HCT116 (cell line): ENCODE results near the gene KRTAP24-1. TPM values are rescaled to one million over a fixed set of nuclear protein-coding genes. Genes with fewer than 3 reads are reported as not detected.

Source experiments
- ATAC-seq: fragments of 200-7000 bp; cut with Tn5 transposase; 2 replicates; pipeline ENCODE4 v1.9.1; 2020; ENCODE audit warnings: mild to moderate bottlenecking, moderate library complexity
- BruUV-seq: library from RNA; stranded (reverse); fragments of 400-500 nt; replicated peaks from 2 replicates; lab custom pipeline; 2021; lab: Mats Ljungman, UMichigan
- CTCF ChIA-PET: fragments of 300-600 bp; sonication (Branson Sonifier 250); formaldehyde crosslinking; loops from one replicate; lab custom pipeline; 2021; ENCODE audit warnings: antibody characterized with exemption; lab: Charles Lee
- POLR2A ChIA-PET: fragments of 300-600, 350-600 bp; sonication (Branson Sonifier 250); formaldehyde crosslinking; loops from one replicate; lab custom pipeline; 2021; ENCODE audit warnings: antibody characterized with exemption; lab: Charles Lee
- RAD21 ChIA-PET, 2 experiments: fragments of 300-600 bp; sonication (Branson Sonifier 250); formaldehyde crosslinking; loops; one replicate each; lab custom pipeline; 2023; ENCODE audit warnings: low total read pairs in 2 of 2; ENCODE audit not compliant: uncharacterized antibody in 2 of 2, unreplicated experiment in 2 of 2, low non-redundant PET in 1 of 2; lab: Charles Lee
- DNase-seq: peaks from one replicate; pipeline ENCODE4 v3.0.0-alpha.2; 2010; ENCODE audit warnings: low read depth, low spot score
- H2AFZ ChIP-seq: fragments of 200-600 bp; shearing (Covaris generic), sonication (generic); 2 replicates; pipeline ENCODE4 v1.6.1; 2017; ENCODE audit warnings: low read depth, mixed run types, mixed read lengths, antibody characterized with exemption, low read length; ENCODE audit not compliant: poor library complexity, severe bottlenecking
- H3K27ac ChIP-seq: 2 replicates; pipeline ENCODE4 v1.5.1; 2012; ENCODE audit warnings: low read depth, low read length
- H3K27me3 ChIP-seq: fragments of 200-600 bp; sonication (generic); 2 replicates; pipeline ENCODE4 v1.6.1; 2016; ENCODE audit warnings: mixed run types, low read length, mixed read lengths; ENCODE audit not compliant: insufficient read depth
- H3K36me3 ChIP-seq, 2 experiments: fragments of 200-500 bp in 1 of 2; fragments of 200-600 bp in 1 of 2; sonication (Bioruptor generic) in 1 of 2; sonication (generic) in 1 of 2; 2 replicates each; pipeline versions ENCODE4 v1.5.1 to v1.6.1; 2014 to 2016; ENCODE audit warnings: low read length in 2 of 2, inconsistent platforms in 1 of 2, mixed read lengths in 1 of 2, mixed run types in 1 of 2; ENCODE audit not compliant: insufficient read depth in 2 of 2, control insufficient read depth in 1 of 2
- H3K4me1 ChIP-seq, 2 experiments: fragments of 200-600 bp in 1 of 2; sonication (generic) in 1 of 2; 2 replicates each; pipeline versions ENCODE4 v1.5.1 to v1.6.1; 2012 to 2017; ENCODE audit warnings: low read length in 2 of 2, inconsistent platforms in 1 of 2, mild to moderate bottlenecking in 1 of 2, mixed read lengths in 1 of 2, mixed run types in 1 of 2, moderate library complexity in 1 of 2; ENCODE audit not compliant: insufficient read depth in 2 of 2, control insufficient read depth in 1 of 2
- H3K4me2 ChIP-seq: fragments of 200-600 bp; sonication (generic); 2 replicates; pipeline ENCODE4 v1.6.1; 2017; ENCODE audit warnings: mixed run types, low read length, mixed read lengths
- H3K4me3 ChIP-seq, 2 experiments: fragments of 200-600 bp in 1 of 2; sonication (generic) in 1 of 2; replicated peaks in 1 of 2; 2 replicates each; pipeline ENCODE4 v1.5.1; 2011 to 2016; ENCODE audit warnings: low read length in 2 of 2, control low read depth in 1 of 2, low read depth in 1 of 2, mild to moderate bottlenecking in 1 of 2, mixed read lengths in 1 of 2, mixed run types in 1 of 2
- H3K79me2 ChIP-seq: fragments of 200-600 bp; sonication (generic); 2 replicates; pipeline ENCODE4 v1.6.1; 2017; ENCODE audit warnings: mild to moderate bottlenecking, mixed run types, low read length, moderate library complexity, mixed read lengths; ENCODE audit not compliant: insufficient read depth
- H3K9ac ChIP-seq: fragments of 200-600 bp; sonication (generic); 2 replicates; pipeline ENCODE4 v1.6.1; 2016; ENCODE audit warnings: low read length, mixed read lengths
- H3K9me2 ChIP-seq: fragments of 200-600 bp; sonication (generic), shearing (Covaris generic); 2 replicates; pipeline ENCODE4 v1.6.1; 2017; ENCODE audit warnings: mixed run types, mild to moderate bottlenecking, moderate library complexity; ENCODE audit not compliant: insufficient read depth
- H3K9me3 ChIP-seq, 2 experiments: fragments of 200-500 bp in 1 of 2; fragments of 200-600 bp in 1 of 2; sonication (Bioruptor generic) in 1 of 2; sonication (generic) in 1 of 2; 2 replicates each; pipeline ENCODE4 v1.6.1; 2014 to 2017; ENCODE audit warnings: low read length in 2 of 2, mixed read lengths in 2 of 2, inconsistent platforms in 1 of 2, low read depth in 1 of 2, mild to moderate bottlenecking in 1 of 2, mixed run types in 1 of 2, moderate library complexity in 1 of 2; ENCODE audit not compliant: control insufficient read depth in 1 of 2, insufficient read depth in 1 of 2
- H4K20me1 ChIP-seq: fragments of 200-600 bp; sonication (generic), shearing (Covaris generic); 2 replicates; pipeline ENCODE4 v1.6.1; 2017; ENCODE audit warnings: mixed run types, mild to moderate bottlenecking, moderate library complexity; ENCODE audit not compliant: insufficient read depth
- CBX3 ChIP-seq: IDR thresholded peaks from 2 replicates; pipeline ENCODE4 v1.6.1; 2012; ENCODE audit warnings: low read depth
- CEBPB ChIP-seq: IDR thresholded peaks from 2 replicates; pipeline ENCODE4 v1.6.1; 2012; ENCODE audit warnings: low read depth
- EGR1 ChIP-seq: IDR thresholded peaks from 2 replicates; pipeline ENCODE4 v1.6.1; 2012; ENCODE audit warnings: low read depth
- EZH2 ChIP-seq: fragments of 200-600 bp; sonication (generic); IDR thresholded peaks from 2 replicates; pipeline ENCODE4 v1.6.1; 2017; ENCODE audit warnings: antibody characterized with exemption, mixed run types
- JUND ChIP-seq: IDR thresholded peaks from 2 replicates; pipeline ENCODE4 v1.6.1; 2012
- POLR2A ChIP-seq: IDR thresholded peaks from 2 replicates; pipeline ENCODE4 v1.7.0; 2011; ENCODE audit warnings: borderline replicate concordance; ENCODE audit not compliant: insufficient read depth, insufficient read length; ENCODE audit errors: extremely low read depth
- POLR2AphosphoS5 ChIP-seq: IDR thresholded peaks from 2 replicates; pipeline ENCODE4 v1.6.1; 2011; ENCODE audit warnings: mild to moderate bottlenecking, low read depth, low read length, moderate library complexity
- REST ChIP-seq: IDR thresholded peaks from 2 replicates; pipeline ENCODE4 v1.6.1; 2012; ENCODE audit warnings: low read depth
- SIN3A ChIP-seq: IDR thresholded peaks from 2 replicates; pipeline ENCODE4 v1.6.1; 2012; ENCODE audit warnings: low read depth
- SP1 ChIP-seq: IDR thresholded peaks from 2 replicates; pipeline ENCODE4 v1.6.1; 2012; ENCODE audit warnings: low read depth
- SRF ChIP-seq: IDR thresholded peaks from 2 replicates; pipeline ENCODE4 v1.6.1; 2012; ENCODE audit warnings: low read depth
- intact Hi-C: fragments of 100-400 bp; cut with micrococcal nuclease; formaldehyde crosslinking; loops from 2 replicates; pipeline ENCODE4 v1.10.0; 2022
- total RNA-seq: library from RNA; stranded (reverse); gene quantifications from one replicate; pipeline ENCODE4 v1.2.1, GENCODE V29; 2021; ENCODE audit not compliant: unreplicated experiment
- TF ChIP-seq, protein P1 (sequence below), 3 experiments: fragments of 200-600 bp in 1 of 3; sonication (generic) in 1 of 3; IDR thresholded peaks in 2 of 3; conservative IDR thresholded peaks in 1 of 3; 2 replicates each; pipeline ENCODE4 v1.5.1; 2012 to 2017; ENCODE audit warnings: low read depth in 2 of 3, low read length in 2 of 3, antibody characterized with exemption in 1 of 3, borderline replicate concordance in 1 of 3, control low read depth in 1 of 3, mild to moderate bottlenecking in 1 of 3, mixed read lengths in 1 of 3, mixed run types in 1 of 3, moderate library complexity in 1 of 3; ENCODE audit not compliant: insufficient read depth in 1 of 3
- TF ChIP-seq, protein P2 (sequence below): IDR thresholded peaks from 2 replicates; pipeline ENCODE4 v1.6.1; 2011; ENCODE audit warnings: mild to moderate bottlenecking, low read length, moderate library complexity; ENCODE audit not compliant: insufficient replicate concordance; ENCODE audit errors: extremely low read depth

Gene KRTAP24-1
- total RNA-seq, 1 experiment from 2014 or later: not detected

DNA sequence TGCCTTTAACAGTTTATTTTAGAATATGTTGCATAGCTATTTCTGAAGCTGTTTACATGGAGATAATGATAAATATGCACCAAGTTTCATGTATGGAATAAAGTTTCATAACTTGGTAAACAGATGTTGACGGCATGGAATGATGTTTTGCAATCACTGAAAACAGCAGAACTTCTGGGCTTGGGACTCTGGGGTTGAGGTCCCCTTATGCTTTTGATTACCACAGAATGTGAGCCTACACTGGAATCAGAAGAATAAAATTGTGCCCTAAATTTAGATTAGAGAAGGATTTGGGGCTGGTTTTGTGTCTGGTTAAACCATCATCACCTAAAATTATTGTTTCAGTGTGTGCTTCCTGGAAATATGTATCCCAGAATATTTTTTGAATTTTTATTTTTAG lies 11.1 kb downstream of the KRTAP24-1 start:
- no peak for DNase-seq
- intact Hi-C loops: no loop called here
- BruUV-seq: no TSS peak
- ChIA-PET RAD21 (no interaction called here), CTCF (no interaction called here), POLR2A (no interaction called here)
- H3K36me3 ChIP-seq: no peaks in the 10 kb centered on the region
- no peak overlapping the region for H3K27ac ChIP-seq
- H3K9me3 ChIP-seq: peaks cover 25 to 30% of the 10 kb centered on the region in 2 experiments; a peak in 3 of 4 replicates
- H3K79me2 ChIP-seq: no peaks in the 10 kb centered on the region
- H3K9me2 ChIP-seq: no peaks in the 10 kb centered on the region
- H3K4me3 ChIP-seq: no peak overlapping the region
- H4K20me1 ChIP-seq: no peaks in the 10 kb centered on the region
- no peak for TF ChIP-seq SRF
- TF ChIP-seq CEBPB: no peak
- TF ChIP-seq, protein P1, sequence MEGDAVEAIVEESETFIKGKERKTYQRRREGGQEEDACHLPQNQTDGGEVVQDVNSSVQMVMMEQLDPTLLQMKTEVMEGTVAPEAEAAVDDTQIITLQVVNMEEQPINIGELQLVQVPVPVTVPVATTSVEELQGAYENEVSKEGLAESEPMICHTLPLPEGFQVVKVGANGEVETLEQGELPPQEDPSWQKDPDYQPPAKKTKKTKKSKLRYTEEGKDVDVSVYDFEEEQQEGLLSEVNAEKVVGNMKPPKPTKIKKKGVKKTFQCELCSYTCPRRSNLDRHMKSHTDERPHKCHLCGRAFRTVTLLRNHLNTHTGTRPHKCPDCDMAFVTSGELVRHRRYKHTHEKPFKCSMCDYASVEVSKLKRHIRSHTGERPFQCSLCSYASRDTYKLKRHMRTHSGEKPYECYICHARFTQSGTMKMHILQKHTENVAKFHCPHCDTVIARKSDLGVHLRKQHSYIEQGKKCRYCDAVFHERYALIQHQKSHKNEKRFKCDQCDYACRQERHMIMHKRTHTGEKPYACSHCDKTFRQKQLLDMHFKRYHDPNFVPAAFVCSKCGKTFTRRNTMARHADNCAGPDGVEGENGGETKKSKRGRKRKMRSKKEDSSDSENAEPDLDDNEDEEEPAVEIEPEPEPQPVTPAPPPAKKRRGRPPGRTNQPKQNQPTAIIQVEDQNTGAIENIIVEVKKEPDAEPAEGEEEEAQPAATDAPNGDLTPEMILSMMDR (IDR thresholded peaks at IDR 0.05 in 2 of 3, conservative IDR thresholded peaks at IDR 0.05 in 1 of 3; ENCODE audit: borderline replicate concordance in 1 of 3, insufficient read depth in 1 of 3, low read depth in 2 of 3, low read length in 2 of 3): no peak
- TF ChIP-seq JUND: no peak
- no peak for TF ChIP-seq SIN3A
- no peak for TF ChIP-seq EZH2
- no peak for TF ChIP-seq POLR2AphosphoS5
- TF ChIP-seq CBX3: no peak
- TF ChIP-seq, protein P2, sequence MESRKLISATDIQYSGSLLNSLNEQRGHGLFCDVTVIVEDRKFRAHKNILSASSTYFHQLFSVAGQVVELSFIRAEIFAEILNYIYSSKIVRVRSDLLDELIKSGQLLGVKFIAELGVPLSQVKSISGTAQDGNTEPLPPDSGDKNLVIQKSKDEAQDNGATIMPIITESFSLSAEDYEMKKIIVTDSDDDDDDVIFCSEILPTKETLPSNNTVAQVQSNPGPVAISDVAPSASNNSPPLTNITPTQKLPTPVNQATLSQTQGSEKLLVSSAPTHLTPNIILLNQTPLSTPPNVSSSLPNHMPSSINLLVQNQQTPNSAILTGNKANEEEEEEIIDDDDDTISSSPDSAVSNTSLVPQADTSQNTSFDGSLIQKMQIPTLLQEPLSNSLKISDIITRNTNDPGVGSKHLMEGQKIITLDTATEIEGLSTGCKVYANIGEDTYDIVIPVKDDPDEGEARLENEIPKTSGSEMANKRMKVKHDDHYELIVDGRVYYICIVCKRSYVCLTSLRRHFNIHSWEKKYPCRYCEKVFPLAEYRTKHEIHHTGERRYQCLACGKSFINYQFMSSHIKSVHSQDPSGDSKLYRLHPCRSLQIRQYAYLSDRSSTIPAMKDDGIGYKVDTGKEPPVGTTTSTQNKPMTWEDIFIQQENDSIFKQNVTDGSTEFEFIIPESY: no peak
- no peak for TF ChIP-seq SP1
- no peak for TF ChIP-seq POLR2A
- TF ChIP-seq REST: no peak
- no peak for TF ChIP-seq EGR1
- H3K9ac ChIP-seq: no peak overlapping the region
- no peaks in the 10 kb centered on the region for H3K27me3 ChIP-seq
- no peak for ATAC-seq
- no peak overlapping the region for H2AFZ ChIP-seq
- H3K4me2 ChIP-seq: no peak overlapping the region
- no peaks in the 10 kb centered on the region for H3K4me1 ChIP-seq
